T-helper 9 cell (primary cell): Measurements from ENCODE around the gene PEAR1.

Experiments
- DNase-seq: peaks from one replicate; pipeline ENCODE4 v3.0.0-alpha.2; 2020

Gene PEAR1

DNA sequence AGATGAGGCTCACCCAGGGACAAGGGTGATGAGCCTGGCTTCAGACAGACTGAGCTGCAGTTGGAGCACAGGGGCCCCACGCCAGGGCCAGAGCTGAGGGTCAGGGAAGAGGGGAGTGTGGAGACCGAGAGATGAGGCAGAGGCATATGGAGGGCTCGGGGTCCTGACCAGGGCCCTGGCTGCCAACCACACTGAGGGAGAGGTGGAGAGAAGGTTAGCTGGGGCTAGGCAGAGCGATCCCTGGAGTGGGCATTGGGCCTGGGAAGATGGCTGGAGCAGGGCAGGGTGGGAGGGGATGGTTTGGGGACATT, 8.0 kb downstream of the PEAR1 start:
- no peak for DNase-seq

DNA sequence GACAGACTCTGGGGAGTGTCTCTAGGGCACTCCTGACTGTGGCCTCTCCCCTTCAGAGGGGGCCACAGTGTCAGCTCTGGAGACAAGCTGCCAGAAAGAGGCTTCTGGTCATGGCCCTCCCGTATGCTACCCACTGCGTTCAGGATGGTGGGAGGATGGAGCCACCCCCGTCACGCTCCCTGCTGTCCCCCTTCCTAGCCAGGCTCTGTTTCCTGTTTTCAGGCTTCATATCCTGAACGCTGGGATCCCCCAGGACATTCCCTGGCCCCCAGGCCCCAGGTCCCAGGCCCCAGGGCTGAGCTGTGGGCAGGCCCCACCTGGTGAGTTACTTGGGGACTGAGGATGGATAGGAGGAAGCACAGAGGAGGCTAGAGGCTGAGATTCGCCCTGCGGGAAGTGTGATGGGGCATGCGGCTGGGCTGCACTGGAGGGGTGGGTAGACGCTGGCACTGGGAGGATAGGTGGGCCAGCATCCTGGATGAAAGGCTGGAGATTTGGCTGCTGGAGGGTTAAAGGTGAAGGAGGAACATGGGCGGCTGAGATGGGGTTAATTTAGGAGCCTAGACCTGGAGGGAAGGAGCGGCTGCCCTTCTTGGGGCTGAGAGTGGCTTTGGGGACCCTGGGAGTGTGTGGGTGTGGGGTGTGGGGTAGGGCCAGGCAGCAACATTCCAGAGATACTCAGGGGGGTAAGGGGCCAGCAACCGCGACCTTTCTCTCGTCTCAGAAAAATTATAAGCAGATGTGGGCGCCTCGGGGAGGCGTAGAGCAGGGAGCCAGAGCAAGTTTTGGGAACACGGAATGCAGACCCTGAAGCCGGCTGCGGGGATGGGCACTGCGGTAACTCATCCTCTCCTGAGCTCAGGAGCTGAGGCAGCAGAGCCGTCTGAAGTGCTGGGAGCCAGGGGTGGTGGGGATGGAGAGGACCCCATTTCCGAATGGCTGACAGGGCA, 8.7 kb downstream of the PEAR1 start:
- no peak for DNase-seq

DNA sequence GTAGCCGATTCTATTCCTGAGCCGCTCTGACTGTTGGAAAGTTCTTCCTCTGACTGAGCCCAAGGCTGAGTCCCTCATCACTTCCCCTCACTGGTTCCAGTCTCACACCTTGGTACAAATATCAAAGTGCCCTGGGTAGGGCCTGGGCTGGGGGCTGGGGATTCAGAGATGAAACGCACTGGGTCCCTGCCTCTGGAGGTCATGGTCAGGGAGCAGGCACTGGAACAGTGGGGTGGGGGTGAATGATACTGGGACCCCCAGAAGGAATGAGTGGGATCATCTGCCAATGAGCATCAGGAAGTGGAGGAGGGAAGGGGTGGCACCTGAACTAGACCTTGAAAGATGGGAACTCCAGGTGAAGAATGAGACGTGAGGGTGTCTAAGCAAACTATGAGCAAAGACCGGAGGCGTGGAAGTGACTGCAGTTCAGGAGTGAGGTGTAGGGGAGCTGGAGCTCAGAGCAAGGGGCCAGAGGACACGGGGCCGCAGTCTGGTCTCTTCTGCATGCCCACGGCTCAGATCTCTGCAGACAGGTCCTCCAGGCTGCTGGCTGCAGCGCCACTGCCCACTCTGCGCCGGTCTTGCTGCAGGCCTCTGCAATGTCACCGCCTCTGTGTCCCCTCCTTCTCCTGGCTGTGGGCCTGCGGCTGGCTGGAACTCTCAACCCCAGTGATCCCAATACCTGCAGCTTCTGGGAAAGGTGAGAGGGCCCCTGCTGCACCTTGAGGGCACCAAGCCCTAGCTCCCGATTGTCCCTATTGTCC, 10.0 kb downstream of the PEAR1 start:
- no peak for DNase-seq

DNA sequence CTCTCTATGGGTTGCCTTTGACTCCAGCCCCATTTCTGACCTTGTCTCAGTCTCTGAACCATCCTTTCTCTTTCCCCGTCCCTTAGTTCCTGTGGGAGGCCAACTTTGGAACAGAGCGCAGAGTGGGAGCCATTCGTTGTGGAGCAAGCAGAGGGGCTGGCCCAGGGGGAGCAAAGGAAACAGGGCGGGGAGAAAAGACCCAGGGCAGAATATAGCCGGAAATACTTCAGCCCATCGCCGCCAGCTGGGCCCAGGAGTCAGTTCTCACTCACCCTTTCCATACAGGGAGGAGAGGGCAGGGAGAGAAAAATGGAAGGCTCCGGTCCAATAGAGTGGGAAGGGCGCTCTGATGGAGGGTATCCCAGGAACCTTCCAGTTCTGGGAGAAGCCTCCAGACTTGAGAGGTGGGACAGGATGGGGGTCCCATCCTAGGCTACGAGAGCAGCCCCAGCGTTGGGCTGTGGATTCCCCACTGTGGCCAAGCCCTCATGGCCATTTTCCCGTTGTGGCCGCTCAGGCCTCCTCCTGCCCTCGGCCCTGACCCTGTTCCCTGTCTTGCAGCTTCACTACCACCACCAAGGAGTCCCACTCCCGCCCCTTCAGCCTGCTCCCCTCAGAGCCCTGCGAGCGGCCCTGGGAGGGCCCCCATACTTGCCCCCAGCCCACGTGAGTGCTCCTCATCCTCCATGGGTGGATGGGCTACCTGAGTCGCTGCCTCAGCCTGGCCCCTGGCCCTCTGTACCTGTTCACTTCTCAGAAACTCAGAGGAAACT, 10.9 kb downstream of the PEAR1 start:
- DNase-seq: no peak

DNA sequence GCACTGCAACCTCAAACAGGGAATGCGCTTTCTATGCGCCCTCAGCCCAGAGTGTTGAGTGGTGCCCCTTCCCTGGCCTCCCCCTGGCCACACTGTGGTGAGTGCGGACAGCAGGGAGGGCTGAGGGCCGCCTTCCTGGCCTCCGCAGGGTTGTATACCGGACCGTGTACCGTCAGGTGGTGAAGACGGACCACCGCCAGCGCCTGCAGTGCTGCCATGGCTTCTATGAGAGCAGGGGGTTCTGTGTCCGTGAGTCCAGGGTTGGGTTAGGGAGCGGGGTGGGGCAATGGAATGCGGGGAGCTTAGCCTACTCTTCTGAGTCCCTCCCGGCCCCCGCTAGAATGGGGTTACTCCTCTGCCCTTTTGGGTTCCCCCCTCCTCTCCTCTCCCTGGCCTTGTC, 11.7 kb downstream of the PEAR1 start:
- DNase-seq: no peak

DNA sequence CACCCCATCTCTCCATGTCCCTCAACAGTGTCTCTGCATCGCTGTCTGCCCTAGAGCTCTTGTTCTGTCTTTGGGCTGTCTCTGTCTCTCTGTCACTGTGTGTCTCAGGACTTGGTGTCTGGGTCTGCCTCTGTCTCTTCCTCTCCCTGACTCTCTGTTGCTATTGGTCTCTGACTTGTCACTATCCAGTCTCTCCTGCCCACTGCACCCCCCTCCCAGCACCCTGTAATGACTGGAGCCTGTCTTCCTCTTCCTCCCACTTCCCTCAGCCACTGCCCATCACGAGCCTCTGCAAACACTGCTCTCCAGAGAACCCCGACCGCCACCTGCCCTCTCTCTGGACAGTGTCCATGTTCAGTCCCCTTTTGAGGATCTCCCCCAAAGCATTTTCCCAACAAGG, 12.1 kb downstream of the PEAR1 start:
- no peak for DNase-seq

DNA sequence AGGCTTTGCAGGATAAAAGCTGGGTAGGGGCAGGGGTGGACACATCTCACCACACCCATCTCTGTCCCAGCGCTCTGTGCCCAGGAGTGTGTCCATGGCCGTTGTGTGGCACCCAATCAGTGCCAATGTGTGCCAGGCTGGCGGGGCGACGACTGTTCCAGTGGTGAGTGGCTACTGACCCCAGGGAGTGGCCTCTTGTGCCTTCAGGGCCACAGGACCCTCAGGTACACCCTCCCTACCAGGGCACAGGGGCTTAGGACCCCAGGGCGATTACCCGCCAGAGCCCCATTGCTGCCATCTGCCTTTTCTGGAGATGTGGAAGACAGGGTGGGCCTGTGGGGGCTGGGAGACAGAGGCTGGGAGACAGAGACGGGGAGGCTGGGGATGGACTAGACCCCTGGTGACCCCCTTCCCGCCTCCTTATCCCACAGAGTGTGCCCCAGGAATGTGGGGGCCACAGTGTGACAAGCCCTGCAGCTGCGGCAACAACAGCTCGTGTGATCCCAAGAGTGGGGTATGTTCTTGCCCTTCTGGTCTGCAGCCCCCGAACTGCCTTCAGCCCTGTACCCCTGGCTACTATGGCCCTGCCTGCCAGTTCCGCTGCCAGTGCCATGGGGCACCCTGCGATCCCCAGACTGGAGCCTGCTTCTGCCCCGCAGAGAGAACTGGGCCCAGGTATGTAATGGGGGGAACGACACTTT, 12.8 kb downstream of the PEAR1 start:
- DNase-seq: no peak

DNA sequence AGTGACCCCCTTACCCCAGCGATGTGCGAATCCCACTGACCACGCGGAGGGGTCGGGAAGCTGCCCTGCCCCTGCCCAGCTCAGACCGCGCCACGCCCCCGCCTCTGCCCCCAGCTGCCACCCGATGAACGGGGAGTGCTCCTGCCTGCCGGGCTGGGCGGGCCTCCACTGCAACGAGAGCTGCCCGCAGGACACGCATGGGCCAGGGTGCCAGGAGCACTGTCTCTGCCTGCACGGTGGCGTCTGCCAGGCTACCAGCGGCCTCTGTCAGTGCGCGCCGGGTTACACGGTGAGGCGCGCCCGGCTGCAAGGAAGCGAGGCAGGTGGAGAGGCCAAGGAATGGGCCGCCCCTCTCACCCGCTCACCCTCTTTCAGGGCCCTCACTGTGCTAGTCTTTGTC, 15.0 kb downstream of the PEAR1 start:
- DNase-seq: no peak

DNA sequence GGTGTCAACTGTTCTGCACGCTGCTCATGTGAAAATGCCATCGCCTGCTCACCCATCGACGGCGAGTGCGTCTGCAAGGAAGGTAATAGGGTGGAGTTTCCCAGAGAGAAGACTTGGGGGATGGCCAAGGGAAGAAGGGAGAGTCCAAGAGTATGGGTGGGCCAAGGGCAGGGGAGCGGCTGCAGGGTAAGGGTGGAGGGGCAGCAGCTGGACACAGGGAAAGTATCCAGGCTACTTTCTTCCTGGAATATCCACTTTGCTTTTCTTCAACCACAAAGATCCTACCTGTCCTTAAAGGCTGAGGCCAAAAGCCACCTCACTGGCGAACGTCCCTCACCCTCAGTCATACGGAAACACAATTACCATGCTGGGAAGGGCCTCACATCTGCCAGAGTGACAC, 15.4 kb downstream of the PEAR1 start:
- no peak for DNase-seq

DNA sequence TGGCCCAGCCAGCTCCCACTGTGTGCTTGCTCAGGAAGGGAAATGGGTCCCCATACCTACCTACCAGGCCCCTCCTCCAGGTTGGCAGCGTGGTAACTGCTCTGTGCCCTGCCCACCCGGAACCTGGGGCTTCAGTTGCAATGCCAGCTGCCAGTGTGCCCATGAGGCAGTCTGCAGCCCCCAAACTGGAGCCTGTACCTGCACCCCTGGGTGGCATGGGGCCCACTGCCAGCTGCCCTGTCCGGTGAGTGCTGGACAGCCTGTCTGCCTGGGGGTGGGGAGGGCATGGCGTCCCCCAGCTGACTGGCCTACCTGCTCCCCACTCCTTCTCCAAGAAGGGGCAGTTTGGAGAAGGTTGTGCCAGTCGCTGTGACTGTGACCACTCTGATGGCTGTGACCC, 16.2 kb downstream of the PEAR1 start:
- DNase-seq: no peak

DNA sequence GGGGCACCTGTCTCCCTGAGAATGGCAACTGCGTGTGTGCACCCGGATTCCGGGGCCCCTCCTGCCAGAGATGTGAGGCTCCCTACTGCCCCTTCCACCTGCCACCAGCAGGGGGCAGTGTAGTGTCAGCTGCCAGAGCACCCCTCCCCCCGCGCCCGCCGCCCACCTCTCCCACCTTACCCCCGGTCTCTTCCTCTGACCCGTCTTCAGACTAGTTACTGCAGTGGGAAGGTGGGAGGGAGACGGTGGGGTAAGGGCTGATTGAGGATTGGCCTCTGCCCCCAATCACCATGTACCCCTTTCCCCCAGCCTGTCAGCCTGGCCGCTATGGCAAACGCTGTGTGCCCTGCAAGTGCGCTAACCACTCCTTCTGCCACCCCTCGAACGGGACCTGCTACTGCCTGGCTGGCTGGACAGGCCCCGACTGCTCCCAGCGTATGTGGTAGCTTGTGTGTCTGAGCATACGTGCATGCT, 16.8 kb downstream of the PEAR1 start:
- DNase-seq: peak; percentile 59

DNA sequence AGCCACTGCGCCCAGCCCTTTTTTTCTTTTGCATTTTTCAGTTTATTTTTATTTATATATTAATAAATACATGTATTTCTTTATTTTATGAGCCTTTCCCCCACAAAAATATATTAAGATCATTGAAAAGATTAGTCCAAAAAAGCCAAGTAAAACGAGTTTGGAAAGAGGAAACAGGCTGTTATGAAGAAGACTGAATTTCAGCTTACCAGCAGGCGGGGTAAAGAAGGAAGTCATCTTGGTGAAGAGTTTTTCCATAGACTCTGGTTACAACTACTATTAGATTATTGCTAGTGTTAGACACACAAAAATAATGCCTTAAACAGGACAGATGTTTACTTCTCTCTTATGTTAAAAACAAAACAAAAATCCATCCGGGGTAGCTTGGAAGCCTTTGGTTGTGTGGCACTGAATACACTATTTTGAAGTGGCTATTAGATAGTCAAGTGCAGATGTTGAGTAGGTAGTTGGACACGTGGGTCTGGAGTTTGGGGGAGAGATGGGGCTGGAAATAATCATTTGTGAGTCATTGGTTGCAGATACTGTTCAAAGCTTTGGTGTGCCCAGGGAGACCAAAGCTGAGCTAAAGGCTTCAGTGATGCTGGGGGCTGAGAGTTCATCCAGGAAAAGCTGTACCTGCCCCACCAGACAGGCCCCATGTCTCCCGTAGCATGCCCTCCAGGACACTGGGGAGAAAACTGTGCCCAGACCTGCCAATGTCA, 18.2 kb downstream of the PEAR1 start:
- DNase-seq: no peak

DNA sequence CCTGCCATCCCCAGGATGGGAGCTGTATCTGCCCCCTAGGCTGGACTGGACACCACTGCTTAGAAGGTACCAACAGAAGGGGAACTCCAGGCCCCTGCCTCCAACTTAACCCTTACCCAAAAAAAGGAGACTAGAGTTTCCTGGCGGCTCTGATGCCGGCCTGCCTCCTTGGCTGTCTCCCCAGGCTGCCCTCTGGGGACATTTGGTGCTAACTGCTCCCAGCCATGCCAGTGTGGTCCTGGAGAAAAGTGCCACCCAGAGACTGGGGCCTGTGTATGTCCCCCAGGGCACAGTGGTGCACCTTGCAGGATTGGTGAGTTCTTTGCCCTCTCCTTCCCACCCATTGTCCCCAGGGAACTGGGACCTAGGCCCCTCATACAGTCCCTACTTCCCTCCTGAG, 18.8 kb downstream of the PEAR1 start:
- no peak for DNase-seq

DNA sequence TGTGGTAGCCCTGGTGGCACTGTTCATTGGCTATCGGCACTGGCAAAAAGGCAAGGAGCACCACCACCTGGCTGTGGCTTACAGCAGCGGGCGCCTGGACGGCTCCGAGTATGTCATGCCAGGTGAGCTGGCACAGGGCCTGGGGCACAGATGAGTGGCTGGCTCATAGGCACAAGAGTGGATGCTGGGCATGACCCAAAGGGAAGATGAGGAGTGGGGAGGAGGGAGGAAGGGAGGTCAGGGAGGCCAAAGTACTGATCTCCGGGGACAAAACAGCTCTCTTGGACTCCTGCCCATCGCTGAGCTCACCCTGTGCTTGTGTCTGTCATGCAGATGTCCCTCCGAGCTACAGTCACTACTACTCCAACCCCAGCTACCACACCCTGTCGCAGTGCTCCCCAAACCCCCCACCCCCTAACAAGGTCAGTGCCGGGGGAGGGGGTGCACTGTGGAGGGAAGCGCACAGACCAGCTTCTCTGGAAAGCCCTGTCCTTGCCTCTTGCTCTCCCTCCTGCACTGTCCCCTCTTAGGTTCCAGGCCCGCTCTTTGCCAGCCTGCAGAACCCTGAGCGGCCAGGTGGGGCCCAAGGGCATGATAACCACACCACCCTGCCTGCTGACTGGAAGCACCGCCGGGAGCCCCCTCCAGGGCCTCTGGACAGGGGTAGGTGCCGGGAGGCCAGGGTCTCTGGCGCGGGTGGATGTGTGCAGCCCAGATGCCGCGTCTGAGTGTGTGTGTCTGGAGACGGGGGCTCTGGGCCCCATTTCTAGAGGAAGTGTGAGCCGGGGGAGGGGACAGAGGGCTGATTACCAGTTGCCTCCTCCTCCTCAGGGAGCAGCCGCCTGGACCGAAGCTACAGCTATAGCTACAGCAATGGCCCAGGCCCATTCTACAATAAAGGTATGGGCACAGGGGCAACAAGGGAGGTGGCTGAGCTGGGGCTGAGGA, 19.6 kb downstream of the PEAR1 start:
- no peak for DNase-seq

DNA sequence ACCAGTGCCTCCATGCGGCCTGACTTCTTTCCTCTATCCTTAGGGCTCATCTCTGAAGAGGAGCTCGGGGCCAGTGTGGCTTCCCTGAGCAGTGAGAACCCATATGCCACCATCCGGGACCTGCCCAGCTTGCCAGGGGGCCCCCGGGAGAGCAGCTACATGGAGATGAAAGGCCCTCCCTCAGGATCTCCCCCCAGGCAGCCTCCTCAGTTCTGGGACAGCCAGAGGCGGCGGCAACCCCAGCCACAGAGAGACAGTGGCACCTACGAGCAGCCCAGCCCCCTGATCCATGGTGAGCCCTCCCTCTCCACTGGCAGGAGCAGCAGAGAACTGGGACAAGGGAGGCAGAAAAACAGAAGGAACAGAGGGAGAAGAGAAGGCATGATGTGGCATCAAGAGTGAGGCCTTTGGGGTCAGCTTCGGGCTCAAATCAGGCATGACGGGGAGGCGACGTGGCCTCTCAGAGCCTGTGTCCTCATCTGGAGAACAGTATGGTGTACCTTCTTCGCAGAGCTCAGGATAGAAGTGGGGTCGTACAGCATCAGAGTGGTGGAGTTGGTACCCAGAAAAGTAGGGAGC, 20.4 kb downstream of the PEAR1 start:
- DNase-seq: no peak

DNA sequence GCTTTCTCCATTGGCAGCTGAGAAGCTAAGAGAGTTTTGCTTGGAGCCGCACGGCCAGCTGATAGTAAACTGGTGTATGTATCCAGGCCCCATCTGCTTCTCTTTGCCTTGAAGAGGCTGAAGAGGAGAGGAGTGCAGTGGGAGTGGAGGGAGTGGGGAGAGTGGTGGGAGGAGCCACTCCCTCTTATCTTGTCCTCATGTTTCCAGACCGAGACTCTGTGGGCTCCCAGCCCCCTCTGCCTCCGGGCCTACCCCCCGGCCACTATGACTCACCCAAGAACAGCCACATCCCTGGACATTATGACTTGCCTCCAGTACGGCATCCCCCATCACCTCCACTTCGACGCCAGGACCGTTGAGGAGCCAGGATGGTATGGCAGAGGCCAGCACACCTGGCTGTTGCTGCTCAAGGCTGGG, 20.9 kb downstream of the PEAR1 start:
- no peak for DNase-seq

DNA sequence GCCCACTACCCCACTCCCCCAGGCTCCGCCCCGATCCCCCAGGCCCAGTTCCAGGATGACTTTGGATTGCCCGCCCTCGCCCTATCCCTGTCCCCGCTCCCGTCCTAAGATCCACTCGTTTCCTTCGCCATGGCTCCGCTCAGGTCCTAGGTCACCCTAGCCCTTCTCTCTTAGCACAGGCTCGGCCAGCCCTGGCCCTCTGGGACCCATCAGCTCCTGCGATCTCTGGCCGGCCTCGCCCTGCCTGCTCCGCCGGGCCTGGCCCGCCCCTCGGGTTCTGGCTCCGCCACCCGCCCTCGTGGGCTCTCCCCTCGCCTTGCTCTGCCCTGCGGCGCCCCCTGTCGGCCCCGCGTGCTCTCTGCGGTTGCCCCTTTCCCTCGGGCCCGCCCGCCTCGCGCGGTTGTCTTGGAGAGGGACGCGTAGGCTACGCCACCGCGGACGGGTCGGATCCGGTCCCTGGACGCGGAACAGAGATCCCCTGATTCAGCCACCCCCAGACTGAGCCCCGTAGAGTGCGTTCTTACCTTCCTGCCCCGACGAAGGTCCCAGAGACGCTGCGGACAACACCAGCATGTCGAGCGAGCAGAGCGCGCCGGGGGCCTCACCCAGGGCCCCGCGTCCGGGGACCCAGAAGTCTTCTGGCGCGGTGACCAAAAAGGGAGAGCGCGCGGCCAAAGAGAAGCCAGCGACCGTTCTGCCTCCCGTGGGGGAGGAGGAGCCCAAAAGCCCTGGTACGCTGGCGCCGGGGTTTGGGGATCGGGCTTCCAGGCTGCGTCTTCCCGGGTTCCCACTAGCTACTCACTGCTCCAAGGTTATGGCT, 26.9 kb downstream of the PEAR1 start, which contains the start of gene LRRC71:
Gene LRRC71, plus strand, starts transcription at position 400 of the 820 bp plus-strand sequence. Its CDS starts 172 bp downstream, at position 572.
- peak; percentile 51 for DNase-seq

DNA sequence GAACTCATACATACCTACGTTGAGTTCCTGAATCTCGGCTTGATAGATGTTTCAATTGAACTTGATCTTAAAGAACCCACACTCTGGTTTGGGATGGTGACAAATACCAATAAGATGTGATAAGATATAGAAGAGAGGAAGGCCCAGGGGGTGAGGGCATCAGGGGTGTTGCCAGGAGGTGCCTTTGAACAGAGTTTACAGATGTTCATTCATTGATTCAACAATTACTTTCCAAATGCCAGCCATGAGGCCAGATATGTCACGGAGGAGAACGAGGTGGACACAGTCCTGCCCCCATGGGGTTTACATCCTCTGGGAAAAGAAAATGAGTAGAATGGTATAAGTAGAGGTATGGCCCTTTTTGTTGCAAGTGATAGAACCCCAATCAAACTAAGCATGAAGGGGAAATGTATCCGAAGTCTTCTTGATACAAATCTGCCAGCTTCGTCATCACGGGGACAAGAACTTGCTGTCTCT, 27.6 kb downstream of the PEAR1 start:
- no peak for DNase-seq
